Thyroid gland (tissue), 4 donors: ENCODE results near the gene NRROS. TPM values are rescaled to one million over a fixed set of nuclear protein-coding genes. Genes with fewer than 3 reads are reported as not detected.
"Not testable (repeated sequence)": the region's sequence is repeated elsewhere in the genome, so short reads cannot be mapped to it uniquely, and the experiment has no call there.

ENCODE experiments used
- DNase-seq, 2 donors: peaks; one replicate each; pipeline ENCODE4 v3.0.0-alpha.2; 2019
- H3K27ac ChIP-seq, 3 donors: fragments of 200-600 bp; sonication (generic); 1 replicate in 2 of 3; 2 replicates in 1 of 3; pipeline ENCODE4 v1.5.1; 2016 to 2019; ENCODE audit warnings: mild to moderate bottlenecking in 1 of 3, moderate library complexity in 1 of 3
- H3K27me3 ChIP-seq: fragments of 200-600 bp; sonication (generic); one replicate; pipeline ENCODE4 v1.5.1; 2019
- H3K36me3 ChIP-seq, 2 donors: fragments of 200-600 bp; sonication (generic); one replicate each; pipeline ENCODE4 v1.5.1; 2016 to 2019
- H3K4me1 ChIP-seq, 2 donors: fragments of 200-600 bp; sonication (generic); one replicate each; pipeline ENCODE4 v1.5.1; 2017 to 2019
- H3K4me3 ChIP-seq, 3 donors: fragments of 200-600 bp; sonication (generic); replicated peaks in 1 of 3; 1 replicate in 2 of 3; 2 replicates in 1 of 3; pipeline ENCODE4 v1.5.1; 2016; ENCODE audit warnings: mild to moderate bottlenecking in 1 of 3
- H3K9me3 ChIP-seq: fragments of 200-600 bp; sonication (generic); one replicate; pipeline ENCODE4 v1.5.1; 2017
- POLR2A ChIP-seq, 2 donors: fragments of 450-650 bp; IDR thresholded peaks; one replicate each; pipeline ENCODE4 v1.6.1; 2017; ENCODE audit warnings: antibody characterized with exemption in 2 of 2, mild to moderate bottlenecking in 2 of 2, moderate library complexity in 1 of 2
- WGBS, 2 donors: methylation state at CpG; one replicate each; pipeline ENCODE4 v1.1.5; 2017; 5-methylcytosine and 5-hydroxymethylcytosine counted together
- intact Hi-C: fragments of 100-400 bp; cut with DNase I; formaldehyde crosslinking; loops from one replicate; pipeline ENCODE4 v1.15.1; 2023
- total RNA-seq, 4 donors: library from RNA; depleted of rRNA; stranded (reverse); fragments of >200 nt; gene quantifications; one replicate each; pipeline ENCODE4 v1.2.3, GENCODE V29; 2016
- TF ChIP-seq, protein P1 (sequence below), 6 experiments: fragments of 200-600 bp in 3 of 6; fragments of 450-650 bp in 3 of 6; sonication (generic) in 3 of 6; IDR thresholded peaks; one replicate each; pipeline ENCODE4 v1.5.1; 2016 to 2019; ENCODE audit warnings: antibody characterized with exemption in 6 of 6, mild to moderate bottlenecking in 2 of 6, inconsistent platforms in 1 of 6, moderate library complexity in 1 of 6

NRROS gene
- total RNA-seq, 4 donors from 2014 or later, result 1.2 to 3.9 (median 1.7) TPM

DNA sequence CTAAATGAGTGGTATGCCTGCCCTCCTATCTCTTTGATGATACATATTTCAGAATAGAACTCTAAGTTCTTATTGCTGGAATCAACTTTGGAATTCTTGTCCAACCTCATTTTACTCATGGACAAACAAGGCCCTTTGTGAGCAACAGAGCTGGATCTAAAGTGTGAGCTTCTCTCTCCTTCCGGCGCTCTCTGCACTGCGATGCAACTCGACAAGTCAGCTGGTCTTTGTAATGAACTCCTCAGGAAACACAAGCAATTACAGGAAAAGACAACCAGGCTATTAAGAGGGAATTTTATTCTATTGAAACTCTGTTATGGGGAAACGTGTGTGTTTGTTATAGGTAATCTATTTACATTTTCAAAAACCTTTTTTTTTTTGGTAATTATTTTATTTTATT lies 20.3 kb upstream of the NRROS start:
- no peak overlapping the region for H3K27ac ChIP-seq
- 59 to 63% methylated on average over 5 of the region's 5 CpGs for WGBS, 2 donors

DNA sequence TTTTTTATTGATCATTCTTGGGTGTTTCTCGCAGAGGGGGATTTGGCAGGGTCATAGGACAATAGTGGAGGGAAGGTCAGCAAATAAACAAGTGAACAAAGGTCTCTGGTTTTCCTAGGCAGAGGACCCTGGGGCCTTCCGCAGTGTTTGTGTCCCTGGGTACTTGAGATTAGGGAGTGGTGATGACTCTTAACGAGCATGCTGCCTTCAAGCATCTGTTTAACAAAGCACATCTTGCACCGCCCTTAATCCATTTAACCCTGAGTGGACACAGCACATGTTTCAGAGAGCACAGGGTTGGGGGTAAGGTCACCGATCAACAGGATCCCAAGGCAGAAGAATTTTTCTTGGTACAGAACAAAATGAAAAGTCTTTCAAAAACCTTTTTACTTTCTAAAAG lies 19.9 kb upstream of the NRROS start:
- H3K27me3 ChIP-seq, H3K4me1 ChIP-seq, H3K9me3 ChIP-seq, H3K36me3 ChIP-seq, H3K4me3 ChIP-seq, DNase-seq, intact Hi-C loops: not testable (repeated sequence)
- peak overlapping the region in 1 of 3 donors; percentile 45 for H3K27ac ChIP-seq
- WGBS, 2 donors, result 14 to 32% methylated on average over 2 to 5 of the region's 5 CpGs

More for the DNA sequence above, 20.3 kb upstream of the NRROS start:
- Histone ChIP-seq H3K4me1 (peaks cover 4 to 7% of the 10 kb centered on the region in 2 donors), H3K36me3 (no peaks in the 10 kb centered on the region), H3K4me3 (no peak overlapping the region), H3K27me3 (no peaks in the 10 kb centered on the region), H3K9me3 (no peaks in the 10 kb centered on the region)
- intact Hi-C loops, result no loop called here
- no peak for DNase-seq
- TF ChIP-seq, protein P1, sequence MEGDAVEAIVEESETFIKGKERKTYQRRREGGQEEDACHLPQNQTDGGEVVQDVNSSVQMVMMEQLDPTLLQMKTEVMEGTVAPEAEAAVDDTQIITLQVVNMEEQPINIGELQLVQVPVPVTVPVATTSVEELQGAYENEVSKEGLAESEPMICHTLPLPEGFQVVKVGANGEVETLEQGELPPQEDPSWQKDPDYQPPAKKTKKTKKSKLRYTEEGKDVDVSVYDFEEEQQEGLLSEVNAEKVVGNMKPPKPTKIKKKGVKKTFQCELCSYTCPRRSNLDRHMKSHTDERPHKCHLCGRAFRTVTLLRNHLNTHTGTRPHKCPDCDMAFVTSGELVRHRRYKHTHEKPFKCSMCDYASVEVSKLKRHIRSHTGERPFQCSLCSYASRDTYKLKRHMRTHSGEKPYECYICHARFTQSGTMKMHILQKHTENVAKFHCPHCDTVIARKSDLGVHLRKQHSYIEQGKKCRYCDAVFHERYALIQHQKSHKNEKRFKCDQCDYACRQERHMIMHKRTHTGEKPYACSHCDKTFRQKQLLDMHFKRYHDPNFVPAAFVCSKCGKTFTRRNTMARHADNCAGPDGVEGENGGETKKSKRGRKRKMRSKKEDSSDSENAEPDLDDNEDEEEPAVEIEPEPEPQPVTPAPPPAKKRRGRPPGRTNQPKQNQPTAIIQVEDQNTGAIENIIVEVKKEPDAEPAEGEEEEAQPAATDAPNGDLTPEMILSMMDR (IDR thresholded peaks at IDR 0.05), result no peak
- TF ChIP-seq POLR2A (IDR thresholded peaks at IDR 0.05), result no peak

DNA sequence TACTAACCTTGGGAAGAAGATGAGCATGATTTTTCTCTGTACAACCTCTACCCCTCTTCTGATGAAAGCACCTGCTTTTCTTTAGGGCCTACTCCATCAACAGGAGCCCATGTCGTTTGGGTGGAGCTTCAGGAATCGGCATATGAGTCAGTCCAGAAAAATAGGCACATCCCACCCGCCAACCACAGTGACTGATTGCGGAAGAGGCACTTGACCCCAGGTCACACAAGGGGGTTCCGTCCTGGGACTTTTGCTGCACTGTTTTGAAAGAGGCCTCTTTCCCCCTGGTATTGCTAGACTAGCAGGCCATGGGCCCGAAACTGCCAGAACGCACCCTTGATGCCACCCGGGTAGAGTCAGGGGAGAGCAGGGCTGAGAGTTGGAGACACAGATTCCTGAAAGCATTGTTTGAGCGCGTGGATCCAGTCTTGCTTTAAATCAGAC lies 19.3 kb upstream of the NRROS start:
- no peak for DNase-seq
- intact Hi-C loops, result no loop called here
- Histone ChIP-seq H3K4me3 (no peak overlapping the region), H3K9me3 (no peaks in the 10 kb centered on the region), H3K36me3 (no peaks in the 10 kb centered on the region), H3K27ac (peak overlapping the region in 1 of 3 donors; percentile 45), H3K4me1 (peaks cover 4 to 7% of the 10 kb centered on the region in 2 donors), H3K27me3 (no peaks in the 10 kb centered on the region)
- TF ChIP-seq, protein P1 (IDR thresholded peaks at IDR 0.05), result no peak
- no peak for TF ChIP-seq POLR2A (IDR thresholded peaks at IDR 0.05)
- WGBS, 2 donors, result 39 to 55% methylated on average over 10 of the region's 10 CpGs

DNA sequence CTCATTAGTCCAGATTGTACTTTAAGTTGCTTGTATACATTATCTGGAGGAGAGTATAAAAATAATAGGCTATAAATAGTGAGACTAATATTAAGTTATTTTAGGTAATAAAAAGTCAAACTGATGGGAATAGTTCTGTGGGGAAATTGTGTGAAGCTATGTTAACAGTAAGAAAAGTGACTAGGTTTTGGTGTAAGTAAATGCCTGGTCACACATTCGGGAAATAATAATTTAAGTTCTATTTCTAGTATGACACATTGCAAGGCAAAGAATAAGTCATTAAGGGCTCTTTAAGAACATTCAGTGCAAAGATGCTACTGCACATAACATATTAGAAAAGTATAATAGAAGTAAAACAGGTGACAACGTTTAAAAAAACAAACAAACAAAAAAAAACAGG lies 18.8 kb upstream of the NRROS start:
- Histone ChIP-seq H3K36me3 (no peaks in the 10 kb centered on the region), H3K27me3 (no peaks in the 10 kb centered on the region), H3K4me3 (no peak overlapping the region), H3K9me3 (no peaks in the 10 kb centered on the region), H3K27ac (peak overlapping the region in 1 of 3 donors; percentile 45), H3K4me1 (peaks cover 4 to 7% of the 10 kb centered on the region in 2 donors)
- no peak for DNase-seq
- no peak for TF ChIP-seq POLR2A (IDR thresholded peaks at IDR 0.05)
- TF ChIP-seq, protein P1 (IDR thresholded peaks at IDR 0.05), result no peak
- WGBS, 2 donors, result 71 to 73% methylated on average over 2 of the region's 2 CpGs
- intact Hi-C loops, result no loop called here

DNA sequence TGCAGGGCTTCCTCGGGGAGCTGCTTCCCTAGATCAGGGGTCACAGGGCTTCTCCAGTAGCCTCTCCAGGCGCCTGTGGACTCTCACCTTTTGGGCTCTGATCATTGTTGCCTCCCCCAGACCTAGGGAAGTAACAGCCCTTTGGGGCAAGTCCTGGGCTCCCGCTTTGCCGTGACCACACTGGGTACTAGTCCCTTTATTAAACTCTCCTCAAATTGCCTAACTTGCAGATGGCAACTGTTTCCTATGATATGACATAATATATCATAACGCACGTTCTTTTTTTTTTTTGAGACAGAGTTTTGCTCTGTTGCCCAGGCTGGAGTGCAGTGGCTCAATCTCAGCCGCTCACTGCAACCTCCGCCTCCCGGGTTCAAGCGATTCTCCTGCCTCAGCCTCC lies 17.9 kb upstream of the NRROS start:
- H3K9me3 ChIP-seq, result no peaks in the 10 kb centered on the region
- TF ChIP-seq POLR2A (IDR thresholded peaks at IDR 0.05), result no peak
- TF ChIP-seq, protein P1 (IDR thresholded peaks at IDR 0.05), result no peak
- H3K4me1 ChIP-seq, result peaks cover 4 to 7% of the 10 kb centered on the region in 2 donors
- no peaks in the 10 kb centered on the region for H3K27me3 ChIP-seq
- H3K36me3 ChIP-seq, result no peaks in the 10 kb centered on the region
- no peak for DNase-seq
- H3K4me3 ChIP-seq, result no peak overlapping the region
- intact Hi-C loops, result no loop called here
- no peak overlapping the region for H3K27ac ChIP-seq
- 91 to 95% methylated on average over 10 of the region's 10 CpGs for WGBS, 2 donors
